Mucosa of gallbladder (tissue), 1 donor: ENCODE data around the gene DNAJC9. TPM values are rescaled to one million over a fixed set of nuclear protein-coding genes. Genes with fewer than 3 reads are reported as not detected.

Experiments
- DNase-seq: peaks from one replicate; pipeline ENCODE4 v3.0.0-alpha.2; 2020; ENCODE audit warnings: low spot score
- total RNA-seq: library from RNA; stranded (reverse); gene quantifications from one replicate; pipeline ENCODE4 v1.2.1, GENCODE V29; 2021
- donor health status: DM: no; HTN: no; CAD: no.

Gene DNAJC9
- total RNA-seq, 1 donor from 2014 or later = 14.1 TPM

GRCh38 chr10:73238990-73239566 lies 8.0 kb downstream of the DNAJC9 start:
- DNase-seq = no peak

- no peak for DNase-seq
Observed at GRCh38 chr10:73234695-73235094, 12.4 kb downstream of the DNAJC9 start.

- DNase-seq = no peak
Observed at GRCh38 chr10:73233883-73234282, 13.2 kb downstream of the DNAJC9 start.

GRCh38 chr10:73232887-73233286 lies 14.2 kb downstream of the DNAJC9 start:
- no peak for DNase-seq

- no peak for DNase-seq
Observed at GRCh38 chr10:73229567-73229966, 17.5 kb downstream of the DNAJC9 start.

- DNase-seq = no peak
Observed at GRCh38 chr10:73228247-73228646, 18.8 kb downstream of the DNAJC9 start.

- no peak for DNase-seq
Observed at GRCh38 chr10:73226663-73227062, 20.4 kb downstream of the DNAJC9 start.

- no peak for DNase-seq
Observed at GRCh38 chr10:73225518-73225917, 21.5 kb downstream of the DNAJC9 start.

- DNase-seq = no peak
Observed at GRCh38 chr10:73220989-73221388, 26.1 kb downstream of the DNAJC9 start.

- no peak for DNase-seq
Observed at GRCh38 chr10:73219384-73219783, 27.7 kb downstream of the DNAJC9 start.

GRCh38 chr10:73218431-73219191 lies 28.4 kb downstream of the DNAJC9 start:
- no peak for DNase-seq

- DNase-seq = no peak
Observed at GRCh38 chr10:73217628-73218027, 29.4 kb downstream of the DNAJC9 start.

GRCh38 chr10:73215749-73216148 lies 31.3 kb downstream of the DNAJC9 start:
- DNase-seq = no peak

- no peak for DNase-seq
Observed at GRCh38 chr10:73211106-73211811, 35.8 kb downstream of the DNAJC9 start.

GRCh38 chr10:73210395-73211105 lies 36.5 kb downstream of the DNAJC9 start:
- no peak for DNase-seq

- no peak for DNase-seq
Observed at GRCh38 chr10:73209705-73210104, 37.4 kb downstream of the DNAJC9 start.

- DNase-seq = no peak
Observed at GRCh38 chr10:73207883-73208282, 39.2 kb downstream of the DNAJC9 start.

GRCh38 chr10:73206385-73206784 lies 40.7 kb downstream of the DNAJC9 start:
- DNase-seq = no peak

- no peak for DNase-seq
Observed at GRCh38 chr10:73205890-73206289, 41.2 kb downstream of the DNAJC9 start.

GRCh38 chr10:73205081-73205480 lies 42.0 kb downstream of the DNAJC9 start:
- DNase-seq = no peak
